GM08714 (cell line): ENCODE measurements around the gene CSF1.
A peak's percentile ranks its signal among the peaks of the same experiment; 100 is the strongest.

Experiments
- H3K4me3 ChIP-seq: fragments of 200-500 bp; sonication (Bioruptor generic); 2 replicates; pipeline ENCODE4 v1.5.1; 2014; ENCODE audit warnings: mild to moderate bottlenecking, low read length, inconsistent platforms
- ZNF274 ChIP-seq: IDR thresholded peaks from 2 replicates; pipeline ENCODE4 v1.6.1; 2012; ENCODE audit warnings: mild to moderate bottlenecking, low read depth, low read length

CSF1 gene

DNA sequence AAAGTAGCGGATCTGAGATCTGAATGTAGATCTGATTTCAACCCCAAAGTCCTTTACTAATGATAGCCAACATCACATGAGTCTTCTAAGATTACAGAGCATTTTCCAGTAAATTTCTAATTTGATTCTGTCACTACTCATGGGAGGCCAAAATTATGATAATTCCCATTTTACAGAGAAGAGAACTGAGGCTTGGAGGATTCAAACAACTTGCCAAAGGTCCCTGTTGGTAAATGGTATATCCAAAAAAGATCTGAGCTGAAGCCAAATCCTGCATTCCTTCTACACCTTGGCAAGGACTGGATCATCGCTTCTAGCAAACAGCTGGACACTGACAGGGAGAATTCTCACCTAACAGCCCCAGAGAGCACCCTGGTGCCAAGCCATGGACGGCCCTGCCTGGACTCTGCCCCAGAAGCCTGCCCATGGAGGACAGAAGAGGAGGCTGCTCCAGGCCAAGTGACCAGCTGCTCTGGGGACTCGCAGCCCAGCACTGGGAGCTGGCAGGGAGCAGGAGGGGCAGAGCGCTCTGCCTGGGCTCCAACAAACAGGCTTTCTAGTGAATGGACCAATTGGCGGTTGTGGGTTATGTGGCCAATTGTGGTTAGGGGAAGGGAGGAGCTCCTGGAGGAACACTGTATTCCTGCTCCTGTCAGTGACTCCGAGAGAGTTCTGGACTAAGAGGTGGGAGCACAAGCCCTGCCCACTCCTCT, 6.4 kb upstream of the CSF1 start:
- no peak for TF ChIP-seq ZNF274

DNA sequence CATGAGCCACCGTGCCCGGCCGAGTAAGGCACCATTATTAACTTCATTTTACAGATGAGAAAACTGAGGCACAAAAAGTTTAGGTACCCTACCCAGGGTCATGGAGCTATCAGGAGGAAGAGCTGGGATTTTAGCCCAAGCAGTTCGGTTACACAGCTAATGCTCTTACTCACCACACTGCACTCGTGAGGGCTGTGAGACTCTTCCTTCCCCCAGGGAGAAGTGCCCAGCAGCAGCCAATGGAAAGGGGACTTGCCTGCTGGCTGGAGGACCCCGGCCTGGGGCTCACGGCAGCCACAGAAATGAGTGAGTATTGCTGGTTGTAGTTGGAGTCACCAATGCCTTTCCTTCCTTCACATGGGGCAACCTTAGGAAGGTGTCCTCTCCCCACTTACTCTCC, 5.2 kb upstream of the CSF1 start:
- H3K4me3 ChIP-seq: no peak overlapping the region
- no peak for TF ChIP-seq ZNF274

More for the DNA sequence above, 6.4 kb upstream of the CSF1 start:
- no peak overlapping the region for H3K4me3 ChIP-seq

DNA sequence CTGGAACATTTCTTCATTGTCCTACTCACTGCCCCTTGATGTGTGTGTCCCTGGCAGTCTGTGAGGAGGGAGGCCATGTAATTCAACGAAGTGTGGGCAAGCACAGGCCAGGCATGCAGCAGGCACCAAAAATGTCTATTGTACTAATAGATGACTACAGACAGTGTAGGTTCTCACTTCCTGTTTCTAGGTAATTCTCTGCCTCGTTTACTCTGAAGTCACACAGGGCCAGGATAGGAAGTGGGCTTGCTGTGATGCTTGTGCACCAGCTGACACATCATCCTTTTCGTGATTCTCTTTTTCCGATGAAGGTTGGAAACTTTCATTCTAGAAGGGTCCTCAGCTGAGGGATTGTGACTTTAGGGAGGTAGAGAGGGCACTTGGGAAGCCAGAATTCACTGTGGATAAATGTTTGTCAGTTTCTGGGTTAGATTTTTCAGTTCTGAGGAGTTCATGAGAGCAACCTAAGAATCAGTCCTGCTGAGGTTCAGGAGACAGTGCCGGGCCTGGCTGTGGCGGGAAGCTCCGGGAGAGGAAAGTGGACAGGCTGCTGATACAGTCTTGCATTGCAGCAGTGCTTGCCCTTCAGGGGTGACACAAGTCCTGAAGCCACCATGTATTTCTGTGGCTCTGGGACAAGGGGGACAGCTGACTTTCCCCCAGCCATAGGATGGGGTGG, 4.3 kb upstream of the CSF1 start:
- TF ChIP-seq ZNF274: no peak
- H3K4me3 ChIP-seq: no peak overlapping the region

DNA sequence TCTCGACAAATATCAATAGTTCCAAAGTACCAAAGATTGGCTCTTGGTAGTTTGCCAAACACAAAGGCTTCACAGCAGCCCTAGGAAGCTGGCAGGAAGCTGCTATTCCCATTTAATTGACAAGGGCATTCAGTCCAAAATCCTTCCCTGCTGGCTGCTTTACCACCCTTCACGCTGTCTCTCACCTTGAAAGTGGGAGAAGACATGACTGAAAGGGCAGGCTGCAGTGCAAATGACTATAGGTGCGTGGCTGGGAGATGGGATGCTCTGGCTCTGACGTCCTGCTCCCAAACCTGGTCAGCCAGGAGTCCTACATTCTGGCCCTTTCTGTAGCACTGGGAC, 3.8 kb upstream of the CSF1 start:
- TF ChIP-seq ZNF274: no peak
- no peak overlapping the region for H3K4me3 ChIP-seq

DNA sequence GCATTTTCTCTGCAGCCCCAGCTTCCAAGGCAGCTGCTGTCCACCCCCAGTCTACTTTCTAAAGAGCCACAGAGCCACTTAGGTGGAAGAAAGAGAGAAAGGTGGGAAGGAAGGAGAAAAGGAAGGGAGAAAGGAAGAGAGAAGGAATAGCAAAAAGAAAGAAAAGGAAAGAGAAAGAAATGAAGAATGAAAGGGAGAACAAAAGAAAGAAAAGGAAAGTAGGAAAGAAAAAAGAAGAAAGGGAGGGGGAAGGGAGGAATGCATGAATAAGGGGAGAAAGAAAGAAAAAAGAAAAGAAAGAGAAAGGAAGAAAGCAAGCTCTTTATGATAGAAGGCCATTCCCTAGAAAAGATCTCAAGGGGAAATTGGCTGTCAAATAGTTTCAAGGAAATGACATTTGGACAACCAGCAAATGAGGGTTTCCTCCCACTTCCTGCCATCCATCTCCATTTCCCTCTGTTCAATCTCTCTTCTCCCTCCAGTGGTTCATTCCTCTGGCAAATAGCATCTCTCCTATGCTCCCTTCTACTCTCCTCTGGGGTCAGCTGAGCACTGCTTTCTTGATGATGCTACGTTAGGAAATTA, 3.4 kb upstream of the CSF1 start:
- H3K4me3 ChIP-seq: no peak overlapping the region
- no peak for TF ChIP-seq ZNF274

DNA sequence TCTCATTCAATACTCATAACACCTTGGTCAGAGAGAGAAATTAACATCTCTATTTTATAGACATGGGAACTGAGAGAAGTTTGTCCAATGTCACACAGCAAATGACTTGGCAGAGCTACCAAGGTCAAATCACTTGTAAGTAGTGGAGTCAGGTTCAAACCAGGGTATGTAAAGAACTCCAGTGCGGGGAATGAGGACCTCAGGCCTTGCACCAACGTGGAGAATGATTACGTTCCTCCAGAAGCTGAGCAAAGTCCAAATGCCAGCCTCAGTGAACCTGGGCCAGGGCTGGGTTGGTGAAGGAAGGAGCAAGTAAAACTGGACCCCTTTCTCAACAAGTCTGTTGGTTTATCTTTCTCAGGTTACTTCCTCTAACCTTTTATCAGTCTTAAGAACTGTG, 1.8 kb upstream of the CSF1 start:
- no peak for TF ChIP-seq ZNF274
- no peak overlapping the region for H3K4me3 ChIP-seq

DNA sequence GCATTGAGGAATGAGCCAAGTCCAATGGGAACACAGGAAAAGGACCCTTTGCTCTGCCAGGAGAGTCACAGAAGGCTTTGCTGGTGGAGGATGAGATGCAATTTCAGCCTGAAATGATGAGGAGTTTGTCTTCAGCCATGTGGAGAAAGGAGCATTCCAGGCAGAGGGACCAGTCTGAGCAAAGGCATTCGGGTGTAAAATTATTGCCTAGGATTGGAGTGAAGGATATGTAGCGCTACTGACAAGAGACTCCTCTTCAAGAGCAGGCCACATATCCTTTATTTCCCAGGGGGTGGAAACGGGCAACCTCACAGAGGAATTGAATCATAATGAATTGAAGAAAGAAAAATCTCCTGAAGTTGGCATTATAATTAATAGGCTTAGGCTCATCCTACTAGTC, 1.1 kb upstream of the CSF1 start:
- H3K4me3 ChIP-seq: no peak overlapping the region
- TF ChIP-seq ZNF274: no peak

DNA sequence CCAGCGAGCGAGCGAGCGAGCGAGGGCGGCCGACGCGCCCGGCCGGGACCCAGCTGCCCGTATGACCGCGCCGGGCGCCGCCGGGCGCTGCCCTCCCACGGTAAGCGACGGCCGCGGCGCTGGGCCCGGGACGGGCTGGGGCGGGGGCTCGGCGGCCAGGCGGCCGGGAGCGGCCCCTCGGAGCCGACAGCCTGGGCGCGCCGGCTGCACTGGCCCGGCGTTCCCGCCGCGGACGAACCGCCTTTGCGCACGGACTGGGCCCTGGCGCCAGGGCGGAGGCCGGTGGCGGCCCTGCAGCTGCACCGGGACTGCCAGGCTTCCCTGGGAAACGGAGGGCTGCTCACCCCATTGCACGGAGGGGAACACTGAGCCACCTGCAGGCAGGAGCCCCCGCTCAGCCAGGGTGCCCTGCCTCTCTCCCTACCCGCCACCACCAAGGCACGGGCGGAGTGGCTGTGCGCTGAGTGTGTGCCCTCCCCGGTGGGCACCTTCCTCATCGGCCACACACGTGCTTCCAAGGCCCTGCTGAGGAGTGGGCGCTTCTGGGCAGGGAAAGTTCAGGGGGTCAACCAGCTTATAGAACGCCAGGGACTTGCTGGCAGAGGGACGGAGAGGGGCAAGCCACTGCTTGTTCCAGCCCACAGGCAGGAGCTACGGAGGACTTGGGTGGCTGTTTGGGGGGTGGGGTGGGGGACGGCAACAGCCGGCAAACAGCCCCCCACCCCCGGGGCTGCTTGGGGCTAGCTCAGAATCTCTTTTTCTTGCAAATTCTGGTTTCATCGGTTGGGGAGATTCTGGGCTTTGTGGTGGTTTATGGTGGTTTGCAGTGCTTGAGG, 532 bp downstream of the CSF1 start:
- peak overlapping the region; percentile 78 for H3K4me3 ChIP-seq
- TF ChIP-seq ZNF274: no peak

DNA sequence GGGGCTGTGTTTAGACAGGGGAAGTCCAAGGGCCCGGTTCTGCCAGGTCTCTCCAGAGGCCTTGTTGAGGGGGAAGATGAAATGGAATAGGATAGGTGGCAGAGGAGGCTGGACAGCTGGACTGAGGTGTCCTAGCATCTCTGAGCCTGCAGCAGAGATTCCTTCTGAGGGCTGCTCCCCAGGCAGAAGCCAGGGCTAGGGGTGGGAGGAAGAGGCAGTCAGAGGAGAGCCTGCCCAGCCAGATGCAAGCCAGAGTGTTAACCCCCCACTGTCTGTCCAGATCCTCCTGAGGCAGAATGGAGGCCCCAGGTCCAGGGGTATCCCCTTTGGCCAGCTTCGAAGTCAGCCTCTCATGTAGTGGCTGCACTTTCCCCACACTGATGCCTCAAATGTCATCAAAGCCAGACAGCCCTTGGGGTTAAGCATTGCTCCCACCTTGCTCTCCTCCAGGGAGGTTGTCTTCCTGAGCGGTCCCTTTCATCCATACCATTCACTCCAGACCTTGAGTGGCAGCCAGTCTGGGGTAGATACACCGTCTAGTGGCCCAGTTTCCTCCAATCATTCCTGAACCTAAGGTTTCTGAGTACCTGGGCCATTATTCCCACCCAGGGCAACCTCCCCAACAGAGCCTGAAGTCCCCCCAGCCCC, 1.7 kb downstream of the CSF1 start:
- TF ChIP-seq ZNF274: no peak
- H3K4me3 ChIP-seq: peak overlapping the region; percentile 78; the same call in 1 of the 2 replicates

DNA sequence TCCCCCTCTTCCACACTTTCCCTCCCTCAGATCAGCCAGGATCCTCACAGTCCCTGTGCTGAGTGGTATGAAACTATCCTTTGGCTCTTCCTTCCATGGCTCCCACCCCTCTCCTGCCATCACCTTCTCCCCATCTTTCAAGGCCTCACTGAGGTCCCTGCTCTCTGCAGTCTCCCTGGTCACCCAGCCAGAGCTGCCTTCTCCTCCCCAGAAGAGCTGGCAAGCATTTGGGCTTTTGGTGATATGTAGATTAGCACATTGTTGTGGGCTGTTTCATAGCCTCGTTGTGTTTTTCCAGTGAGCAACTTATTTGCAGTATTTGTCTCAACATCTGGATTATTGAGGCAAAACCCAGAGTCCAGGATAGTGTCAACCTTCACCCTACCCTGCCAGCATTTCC, 2.2 kb downstream of the CSF1 start:
- no peak for TF ChIP-seq ZNF274
- H3K4me3 ChIP-seq: no peak overlapping the region

DNA sequence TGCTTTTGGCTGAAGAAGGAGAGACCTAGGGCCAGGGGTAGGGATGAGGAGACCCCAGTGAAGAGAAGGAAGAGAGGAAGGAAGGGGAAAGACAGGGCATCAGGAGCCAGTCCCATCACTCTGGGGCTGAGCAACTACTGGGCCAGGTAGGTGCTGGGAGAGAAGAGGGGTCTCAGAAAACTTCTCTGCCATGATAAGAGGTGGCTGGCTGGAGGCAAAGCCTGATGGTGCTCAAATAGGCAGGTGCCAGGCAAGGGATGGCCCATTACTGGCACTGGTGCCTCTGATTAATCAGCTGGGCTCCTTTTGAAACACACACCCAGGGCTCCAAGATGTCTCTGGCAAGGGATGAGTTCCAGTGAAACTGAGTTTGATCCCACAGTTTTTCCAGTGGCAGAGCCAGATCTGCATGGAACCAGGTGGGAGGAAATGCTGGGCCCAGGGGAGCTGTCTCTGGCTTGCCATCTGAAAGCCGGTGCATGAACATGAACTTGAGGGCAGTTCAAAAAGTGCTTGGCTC, 2.8 kb downstream of the CSF1 start:
- no peak for TF ChIP-seq ZNF274
- H3K4me3 ChIP-seq: no peak overlapping the region

DNA sequence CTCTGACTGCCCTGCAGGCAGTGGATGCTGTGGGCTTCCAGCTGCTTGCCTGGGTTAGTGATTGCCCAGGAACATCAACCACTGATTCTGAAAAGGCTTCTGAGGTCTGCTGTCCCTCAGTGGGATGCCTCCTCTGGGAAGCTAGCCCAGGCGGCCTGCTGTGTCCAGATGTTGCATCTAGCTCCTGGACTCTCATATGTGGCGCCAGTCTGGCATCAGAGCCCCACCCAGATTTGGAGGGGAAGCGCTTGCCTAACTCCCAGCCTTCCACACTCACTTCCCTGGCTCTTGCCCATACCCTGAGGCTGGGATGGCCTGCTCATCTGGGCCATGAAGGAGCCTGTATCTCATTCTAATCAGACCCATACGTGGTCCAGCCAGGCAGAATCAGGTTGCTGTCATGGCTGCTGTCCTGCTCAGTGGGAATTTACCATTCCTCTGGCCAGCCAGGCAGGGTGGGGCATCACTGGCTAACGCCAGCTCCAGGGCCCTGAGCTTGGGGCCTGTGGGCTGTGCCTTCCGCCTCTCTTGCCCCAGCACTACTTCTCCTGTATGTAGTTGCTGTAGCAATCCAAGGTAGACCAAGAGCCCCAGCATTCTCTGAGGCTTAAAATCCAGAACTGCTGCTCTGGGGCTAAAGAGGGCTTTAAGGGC, 4.1 kb downstream of the CSF1 start:
- no peak overlapping the region for H3K4me3 ChIP-seq
- TF ChIP-seq ZNF274: no peak

DNA sequence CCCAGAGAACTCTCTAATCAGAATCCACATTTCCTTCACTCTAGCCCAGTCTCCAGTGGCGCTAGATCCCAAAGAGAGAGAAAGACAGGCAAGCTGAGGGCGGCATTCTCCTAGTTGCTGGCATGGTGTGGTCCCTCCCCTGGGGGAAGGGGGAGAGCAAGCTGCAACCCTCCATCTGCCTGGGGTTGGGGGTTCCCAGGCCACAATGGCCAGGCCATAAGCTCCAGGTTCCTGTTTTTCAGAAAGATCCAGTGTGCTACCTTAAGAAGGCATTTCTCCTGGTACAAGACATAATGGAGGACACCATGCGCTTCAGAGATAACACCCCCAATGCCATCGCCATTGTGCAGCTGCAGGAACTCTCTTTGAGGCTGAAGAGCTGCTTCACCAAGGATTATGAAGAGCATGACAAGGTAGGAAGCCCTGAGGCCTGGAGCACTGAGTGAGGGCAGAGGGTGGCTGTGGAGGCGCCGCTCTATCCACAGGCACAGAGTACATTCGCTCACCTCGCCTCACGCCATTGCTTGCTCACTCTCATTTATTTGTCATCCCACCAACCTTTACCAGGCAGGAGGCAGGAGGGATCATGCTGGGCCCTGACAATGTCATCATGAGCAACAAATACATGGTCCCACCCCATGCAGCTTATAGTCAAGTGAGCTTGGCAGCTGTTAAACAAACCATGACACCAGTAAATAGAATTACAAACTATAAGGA, 6.6 kb downstream of the CSF1 start:
- H3K4me3 ChIP-seq: no peak overlapping the region
- no peak for TF ChIP-seq ZNF274
